Skeletal muscle tissue (tissue), 4 donors: Measurements from ENCODE around the gene RNF20. TPM values are rescaled to one million over a fixed set of nuclear protein-coding genes. Genes with fewer than 3 reads are reported as not detected.
A peak's percentile ranks its signal among the peaks of the same experiment; 100 is the strongest.

Experiments used
- H3K27ac ChIP-seq: one replicate; pipeline ENCODE4 v1.7.0; 2013; ENCODE audit warnings: mild to moderate bottlenecking, low read depth, low read length, inconsistent platforms
- H3K27me3 ChIP-seq, 3 donors: one replicate each; pipeline ENCODE4 v1.7.0; 2013; ENCODE audit warnings: low read length in 3 of 3; ENCODE audit not compliant: control insufficient read depth in 3 of 3, insufficient read depth in 3 of 3
- H3K36me3 ChIP-seq, 3 donors: one replicate each; pipeline ENCODE4 v1.7.0; 2013; ENCODE audit warnings: low read length in 3 of 3; ENCODE audit not compliant: control insufficient read depth in 3 of 3, insufficient read depth in 3 of 3
- H3K4me1 ChIP-seq, 3 donors: one replicate each; pipeline ENCODE4 v1.7.0; 2013; ENCODE audit warnings: low read length in 3 of 3, mild to moderate bottlenecking in 3 of 3; ENCODE audit not compliant: control insufficient read depth in 3 of 3, insufficient read depth in 3 of 3
- H3K4me3 ChIP-seq, 3 donors: one replicate each; pipeline ENCODE4 v1.7.0; 2013; ENCODE audit warnings: low read length in 3 of 3
- H3K9ac ChIP-seq, 3 donors: one replicate each; pipeline ENCODE4 v1.7.0; 2013; ENCODE audit warnings: low read length in 3 of 3, mild to moderate bottlenecking in 3 of 3, moderate library complexity in 2 of 3, low read depth in 1 of 3
- H3K9me3 ChIP-seq, 3 donors: one replicate each; pipeline ENCODE4 v1.7.0; 2013; ENCODE audit warnings: low read length in 3 of 3; ENCODE audit not compliant: control insufficient read depth in 3 of 3
- total RNA-seq: library from RNA; depleted of rRNA; stranded (reverse); fragments of >200 nt; gene quantifications from one replicate; pipeline ENCODE4 v1.2.3, GENCODE V29; 2014
- donor health status: Osteomylitis.

The RNF20 gene
- 24.5 TPM for total RNA-seq

GRCh38 chr9:101533334-101534204 lies at the start of gene RNF20:
Gene RNF20, plus strand, starts transcription at chr9:101533853. Its CDS starts 1,571 bp downstream, at chr9:101535424.
- peak within 1 kb of the TSS; percentile 86 for H3K27ac ChIP-seq
- H3K4me1 ChIP-seq = peaks cover 0 to 9% (median 2%) of the 10 kb centered on the region in 3 donors
- H3K27me3 ChIP-seq = no peaks in the 10 kb centered on the region
- no peaks in the 10 kb centered on the region for H3K9me3 ChIP-seq
- peaks cover 2 to 22% (median 15%) of the 10 kb centered on the region in 3 donors for H3K36me3 ChIP-seq
- peak within 1 kb of the TSS; percentile 91 to 95 (median 93) for H3K9ac ChIP-seq
- H3K4me3 ChIP-seq = peak within 1 kb of the TSS; percentile 75 to 98 (median 96)

GRCh38 chr9:101484046-101484445 lies 49.6 kb upstream of the RNF20 start:
- Histone ChIP-seq H3K9ac (no peak overlapping the region), H3K4me1 (peaks cover 5 to 12% (median 6%) of the 10 kb centered on the region in 3 donors), H3K4me3 (no peak overlapping the region), H3K9me3 (no peaks in the 10 kb centered on the region), H3K27ac (no peak overlapping the region), H3K36me3 (no peaks in the 10 kb centered on the region), H3K27me3 (no peaks in the 10 kb centered on the region)

DNA sequence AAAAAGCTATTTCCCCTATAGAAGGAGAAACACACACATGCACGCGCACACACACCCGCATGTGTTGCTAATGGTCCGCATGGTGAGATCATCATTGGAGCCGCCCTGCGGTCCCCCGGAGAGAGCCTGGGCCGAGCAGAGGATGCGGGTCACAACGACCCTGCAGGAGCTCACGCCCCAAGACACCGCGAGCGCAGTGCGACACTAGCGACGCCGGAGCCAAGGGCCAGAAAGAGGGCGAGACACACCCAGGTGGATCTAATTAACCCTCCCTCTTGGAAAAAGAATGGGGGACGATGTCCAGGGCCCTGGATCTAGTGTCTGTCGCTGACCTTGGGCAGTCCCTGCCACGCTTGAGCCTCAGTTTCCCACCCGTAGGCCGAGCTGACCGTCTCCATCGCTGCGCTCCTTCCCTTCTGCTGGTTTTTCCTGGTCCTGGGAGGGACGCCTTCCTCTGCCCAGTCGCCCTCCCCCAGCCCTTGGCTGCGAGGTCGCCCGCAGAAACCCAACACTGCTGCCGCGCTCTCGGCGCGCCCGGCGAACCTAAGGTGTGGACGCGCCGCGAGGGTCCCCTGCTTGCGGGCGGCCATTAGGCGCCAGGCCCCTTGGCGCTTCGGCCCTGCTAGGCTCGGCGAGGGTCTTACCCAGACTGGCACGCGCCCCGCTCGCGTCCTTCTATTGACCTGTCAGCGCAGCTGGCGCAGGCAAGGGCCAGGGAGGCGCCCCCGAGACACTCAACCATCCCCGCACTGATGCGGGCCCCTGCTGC lies 47.5 kb upstream of the RNF20 start:
- H3K9ac ChIP-seq = peak overlapping the region; percentile 72 to 83 (median 82)
- H3K4me1 ChIP-seq = peaks cover 5 to 12% (median 6%) of the 10 kb centered on the region in 3 donors

GRCh38 chr9:101486693-101487442 lies 46.8 kb upstream of the RNF20 start:
- peaks cover 5 to 12% (median 6%) of the 10 kb centered on the region in 3 donors for H3K4me1 ChIP-seq
- H3K27me3 ChIP-seq = no peaks in the 10 kb centered on the region
- no peaks in the 10 kb centered on the region for H3K9me3 ChIP-seq
- no peaks in the 10 kb centered on the region for H3K36me3 ChIP-seq
- H3K27ac ChIP-seq = peak overlapping the region; percentile 49
- H3K9ac ChIP-seq = peak overlapping the region; percentile 72 to 83 (median 82)
- H3K4me3 ChIP-seq = peak overlapping the region; percentile 86 to 91 (median 89)

More for the DNA sequence above, 47.5 kb upstream of the RNF20 start:
- H3K9me3 ChIP-seq = no peaks in the 10 kb centered on the region
- no peaks in the 10 kb centered on the region for H3K36me3 ChIP-seq
- no peaks in the 10 kb centered on the region for H3K27me3 ChIP-seq
- peak overlapping the region; percentile 49 for H3K27ac ChIP-seq
- peak overlapping the region; percentile 86 to 91 (median 89) for H3K4me3 ChIP-seq

- peak overlapping the region; percentile 86 to 91 (median 89) for H3K4me3 ChIP-seq
- no peaks in the 10 kb centered on the region for H3K36me3 ChIP-seq
- H3K9me3 ChIP-seq = no peaks in the 10 kb centered on the region
- H3K4me1 ChIP-seq = peaks cover 5 to 9% (median 6%) of the 10 kb centered on the region in 3 donors
- no peak overlapping the region for H3K27ac ChIP-seq
- no peaks in the 10 kb centered on the region for H3K27me3 ChIP-seq
- H3K9ac ChIP-seq = peak overlapping the region in 1 of 3 donors; percentile 72
Measured at GRCh38 chr9:101487443-101487840, 46.2 kb upstream of the RNF20 start.

GRCh38 chr9:101495810-101496209 lies 37.8 kb upstream of the RNF20 start:
- H3K9me3 ChIP-seq = no peaks in the 10 kb centered on the region
- no peak overlapping the region for H3K4me3 ChIP-seq
- no peaks in the 10 kb centered on the region for H3K27me3 ChIP-seq
- H3K36me3 ChIP-seq = no peaks in the 10 kb centered on the region
- H3K4me1 ChIP-seq = no peaks in the 10 kb centered on the region
- H3K9ac ChIP-seq = no peak overlapping the region
- no peak overlapping the region for H3K27ac ChIP-seq

GRCh38 chr9:101498323-101498722 lies 35.3 kb upstream of the RNF20 start:
- no peaks in the 10 kb centered on the region for H3K27me3 ChIP-seq
- H3K27ac ChIP-seq = no peak overlapping the region
- H3K9me3 ChIP-seq = no peaks in the 10 kb centered on the region
- H3K4me3 ChIP-seq = no peak overlapping the region
- no peak overlapping the region for H3K9ac ChIP-seq
- no peaks in the 10 kb centered on the region for H3K4me1 ChIP-seq
- H3K36me3 ChIP-seq = no peaks in the 10 kb centered on the region

DNA sequence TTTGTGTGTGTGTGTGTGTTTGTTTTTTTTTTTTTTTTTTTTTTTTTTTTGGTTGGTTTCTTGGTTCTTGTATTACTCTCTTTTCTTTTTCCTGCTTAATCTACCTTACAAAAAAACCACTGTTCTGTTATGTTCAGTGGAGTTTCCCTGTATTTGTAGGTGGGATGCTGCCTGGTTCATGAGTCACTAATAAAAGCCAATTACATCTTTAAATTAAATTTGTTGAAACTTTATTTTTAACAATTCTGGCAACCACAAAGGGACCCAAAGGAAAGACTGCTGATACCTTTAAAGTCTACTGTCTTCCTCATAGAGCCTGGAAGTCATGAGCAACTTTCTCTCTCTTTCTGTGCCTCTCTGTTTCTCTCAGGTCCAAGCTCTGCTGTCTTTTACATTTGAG lies 29.5 kb upstream of the RNF20 start:
- H3K9ac ChIP-seq = no peak overlapping the region
- H3K4me1 ChIP-seq = no peaks in the 10 kb centered on the region
- no peak overlapping the region for H3K4me3 ChIP-seq
- no peaks in the 10 kb centered on the region for H3K36me3 ChIP-seq
- H3K27me3 ChIP-seq = no peaks in the 10 kb centered on the region
- H3K9me3 ChIP-seq = no peaks in the 10 kb centered on the region
- no peak overlapping the region for H3K27ac ChIP-seq

DNA sequence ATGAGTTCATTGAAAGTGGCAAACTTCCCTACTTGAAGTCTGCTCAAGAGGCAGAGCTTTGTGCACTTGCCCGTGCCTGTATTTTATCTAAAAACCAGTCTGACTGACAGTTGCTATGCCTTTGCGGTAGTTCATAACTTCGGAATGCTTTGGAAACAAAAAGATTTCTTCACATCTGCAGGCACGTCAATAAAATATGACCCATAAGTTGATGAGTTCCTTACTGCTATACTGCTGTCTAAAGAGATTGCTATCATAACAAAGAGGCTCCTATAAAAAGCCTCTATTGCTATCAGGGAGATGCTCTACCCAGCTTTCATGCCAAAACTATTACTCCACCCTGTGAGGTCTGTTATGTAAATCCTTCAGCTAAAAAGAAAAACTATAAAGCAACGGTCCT lies 25.4 kb upstream of the RNF20 start:
- H3K4me1 ChIP-seq = no peaks in the 10 kb centered on the region
- H3K36me3 ChIP-seq = no peaks in the 10 kb centered on the region
- H3K9ac ChIP-seq = no peak overlapping the region
- no peak overlapping the region for H3K27ac ChIP-seq
- no peaks in the 10 kb centered on the region for H3K9me3 ChIP-seq
- H3K27me3 ChIP-seq = no peaks in the 10 kb centered on the region
- no peak overlapping the region for H3K4me3 ChIP-seq
